8988T (cell line): ENCODE results near the gene OR4P4.

ENCODE experiments used
- DNase-seq: peaks from one replicate; pipeline ENCODE4 v3.0.0; 2011

The OR4P4 gene

DNA sequence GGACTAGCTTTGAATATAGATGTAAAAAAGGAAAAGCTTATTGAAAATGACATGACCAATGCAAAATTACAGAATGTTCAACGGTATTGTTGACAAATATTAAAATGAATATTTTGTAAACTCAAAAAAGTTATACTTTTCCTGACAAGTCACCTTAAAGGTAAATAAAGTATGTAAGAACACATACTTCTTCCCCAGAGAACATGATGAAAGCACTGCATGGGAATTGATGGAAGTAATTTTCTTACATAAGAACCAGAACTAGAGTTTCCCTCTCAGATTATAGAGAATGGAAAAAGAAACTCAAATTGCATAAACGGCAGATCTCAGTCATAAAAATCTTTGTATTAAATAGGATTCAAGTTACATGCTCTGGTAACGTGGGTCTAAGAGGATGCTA lies at the start of gene OR4P4:
TSS of gene OR4P4 (plus strand) at position 301 of the 400 bp plus-strand sequence.
- no peak for DNase-seq

DNA sequence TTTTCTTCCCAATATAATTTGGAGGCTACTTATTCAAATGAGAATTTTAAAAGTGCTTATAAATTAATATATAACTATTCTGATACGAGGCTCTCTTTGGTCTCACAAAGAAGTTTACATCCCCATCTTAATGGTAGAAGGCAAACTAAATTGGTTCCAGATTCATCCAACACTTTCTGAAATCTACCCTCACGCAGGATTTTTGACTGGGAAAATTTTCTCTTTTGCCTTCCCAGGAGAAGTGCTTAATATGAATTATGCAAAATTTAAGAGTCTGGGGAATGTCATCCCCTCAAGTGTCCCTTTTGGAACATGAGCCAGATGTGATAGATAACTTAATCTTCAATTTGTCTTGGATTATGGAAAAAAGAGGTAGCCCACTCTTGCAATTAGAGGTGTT lies 27.4 kb upstream of the OR4P4 start, which contains the start of gene OR4C11:
TSS of gene OR4C11 (minus strand) at position 101 of the 400 bp plus-strand sequence. CDS start 3,272 bp downstream, outside the sequence.
- DNase-seq, result no peak

DNA sequence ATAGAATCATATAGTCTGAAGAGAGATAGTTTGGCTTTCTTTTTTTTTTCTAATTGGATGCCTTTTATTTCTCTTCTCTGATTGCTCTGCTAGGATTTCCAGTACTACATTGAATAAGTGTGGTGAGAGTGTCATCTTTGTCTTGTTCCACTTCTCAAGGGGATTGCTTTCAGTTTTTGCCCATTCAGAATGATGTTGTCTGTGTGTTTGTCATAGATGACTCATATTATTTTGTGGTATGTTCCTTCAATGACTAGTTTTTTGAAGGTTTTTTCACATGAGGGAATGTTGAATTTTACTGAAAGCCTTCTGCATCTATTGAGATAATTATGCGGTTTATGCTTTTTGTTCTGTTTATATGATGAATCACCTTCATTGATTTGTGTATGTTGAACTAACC lies 10.4 kb upstream of the OR4P4 start:
- no peak for DNase-seq

DNA sequence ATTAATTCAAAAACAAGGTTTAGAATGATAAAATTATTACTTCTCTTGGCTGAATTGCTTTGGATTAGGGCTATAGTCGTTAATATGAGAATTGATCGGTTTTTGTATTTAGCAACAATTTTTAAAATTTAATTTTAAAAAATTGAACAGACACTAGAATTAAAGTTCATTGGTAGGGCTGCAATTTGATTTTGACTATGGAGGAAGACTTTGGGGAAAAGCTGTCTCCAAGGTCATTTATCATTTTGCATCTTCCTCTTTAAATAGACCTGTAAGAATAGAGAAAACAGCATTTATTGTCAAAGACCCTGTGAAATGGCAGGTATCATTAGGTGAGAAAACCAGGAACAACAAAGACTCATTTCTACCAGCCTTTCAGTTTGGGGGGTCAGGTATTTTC lies 13.1 kb downstream of the OR4P4 start, which contains the start of gene OR4S2:
TSS of gene OR4S2 (plus strand) at position 301 of the 400 bp plus-strand sequence. CDS start 2,577 bp downstream, outside the sequence.
- DNase-seq, result no peak

DNA sequence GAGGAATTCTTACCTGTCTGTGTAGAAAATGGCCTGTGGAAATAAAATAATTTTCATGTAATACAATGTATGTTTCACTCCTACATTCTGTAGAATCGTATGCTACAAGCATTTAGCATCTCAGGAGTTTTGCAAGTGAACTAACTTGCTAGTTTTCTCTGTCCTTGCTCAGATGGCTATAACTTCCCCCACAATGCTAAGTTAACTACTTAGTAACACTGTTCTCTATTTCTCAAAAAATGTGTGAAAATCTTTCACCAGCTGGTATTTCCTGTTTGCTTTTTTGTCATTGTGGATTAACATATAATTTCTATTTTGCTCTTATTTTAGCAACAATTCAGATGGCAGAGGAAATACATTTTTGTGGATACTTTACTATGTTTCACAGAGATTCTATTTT lies 17.6 kb downstream of the OR4P4 start:
- no peak for DNase-seq

DNA sequence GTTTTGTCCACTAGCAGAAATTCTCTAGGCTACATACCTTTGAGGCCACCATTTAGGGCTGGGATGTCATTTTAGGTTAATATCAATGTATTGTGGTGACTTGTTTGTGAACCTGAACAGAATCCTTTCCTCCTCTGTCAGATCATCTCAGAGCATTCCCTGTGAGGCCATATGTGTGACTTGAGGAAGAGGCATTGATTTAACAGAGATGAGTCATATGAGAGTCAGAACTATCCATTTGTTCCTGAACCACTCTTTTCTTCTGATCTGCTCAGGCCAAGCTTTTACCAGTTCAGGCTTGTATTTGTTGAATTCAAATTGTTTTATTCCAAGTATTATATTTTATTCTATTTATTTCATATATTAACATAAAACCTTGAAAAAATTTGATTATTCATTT lies 20.2 kb downstream of the OR4P4 start:
- DNase-seq, result no peak

DNA sequence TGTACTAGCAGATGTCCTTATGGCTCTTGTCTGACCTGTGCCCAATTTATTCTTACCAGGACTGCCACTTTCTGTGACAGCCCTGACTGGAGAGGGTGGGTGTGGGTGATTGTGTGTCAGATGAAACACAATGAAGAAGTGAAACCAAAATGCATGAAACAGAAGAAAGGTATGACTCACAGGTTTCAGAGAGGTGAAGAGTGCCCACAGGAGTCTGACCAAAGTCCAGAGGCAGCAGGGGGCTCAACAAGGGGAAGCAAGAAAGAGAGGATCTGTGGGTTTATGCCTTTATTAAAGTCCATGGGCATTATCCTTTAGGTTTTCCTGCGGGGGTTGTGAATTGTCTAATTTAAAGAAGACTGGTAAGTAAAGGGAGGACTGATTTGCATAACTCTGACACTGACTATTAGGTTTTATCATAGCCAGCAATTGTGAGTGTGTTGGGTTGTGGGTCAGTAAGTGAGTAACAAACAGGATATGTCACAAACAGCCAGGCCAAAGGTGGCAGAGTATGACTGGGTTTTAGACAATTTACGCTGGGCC lies 23.2 kb downstream of the OR4P4 start:
- no peak for DNase-seq

DNA sequence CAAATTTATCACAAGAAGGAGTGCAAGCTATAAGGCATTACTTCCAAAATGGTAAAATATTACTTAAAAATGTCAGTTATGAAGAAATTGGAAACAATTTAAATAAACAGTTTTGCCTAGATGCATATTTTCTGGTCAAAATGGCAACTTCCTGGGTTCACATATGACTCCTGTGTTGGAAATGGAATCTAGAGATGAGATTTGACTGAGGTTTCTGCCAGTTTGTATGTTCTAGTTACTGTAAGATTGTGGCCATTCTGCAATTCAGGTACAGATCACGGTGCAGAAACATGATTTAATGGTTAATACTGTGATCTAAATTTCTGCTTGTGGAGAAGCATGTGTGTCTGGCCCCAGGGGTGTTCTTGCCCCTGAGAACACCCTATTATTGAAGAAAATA lies 23.7 kb downstream of the OR4P4 start:
- no peak for DNase-seq

DNA sequence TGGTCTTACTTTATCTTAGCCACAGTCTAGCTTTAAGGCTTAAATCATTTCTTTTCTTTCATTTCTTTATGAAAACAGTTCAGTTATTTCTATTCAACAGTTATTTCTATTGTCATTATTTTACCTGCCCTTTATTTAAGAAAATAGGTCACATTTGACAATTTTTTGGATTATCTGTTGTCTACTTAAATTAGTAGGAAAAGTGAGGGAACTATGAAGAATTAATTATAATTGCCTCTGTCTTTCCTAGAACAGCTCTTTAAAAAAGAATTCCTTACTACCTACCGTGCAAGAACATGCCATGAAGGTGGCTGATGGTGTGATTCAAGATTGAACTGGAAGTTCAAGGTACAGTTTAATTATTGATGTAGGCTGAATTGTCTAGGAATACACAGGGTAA lies 27.0 kb downstream of the OR4P4 start, which contains the start of gene OR4C6:
TSS of gene OR4C6 (plus strand) at position 301 of the 400 bp plus-strand sequence. CDS start 2,966 bp downstream, outside the sequence.
- no peak for DNase-seq

DNA sequence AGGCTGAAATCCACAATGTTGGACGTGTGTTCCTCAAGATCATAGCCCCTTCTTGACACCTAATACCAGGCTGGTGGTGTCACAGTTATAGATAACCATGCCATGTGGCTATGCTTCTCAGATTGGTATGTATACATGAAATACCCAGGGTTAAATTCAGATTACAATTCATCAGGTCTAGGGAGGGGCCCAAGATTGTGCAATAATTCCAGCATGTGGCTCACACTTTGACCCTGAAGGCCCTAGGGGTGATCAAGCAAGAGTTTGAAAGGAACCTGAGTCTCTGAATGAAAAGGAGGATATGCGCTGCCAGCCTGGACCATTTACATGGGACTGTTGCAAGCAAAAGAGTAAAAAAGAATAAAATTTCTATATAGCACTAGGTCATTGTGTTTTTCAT lies 34.5 kb downstream of the OR4P4 start:
- DNase-seq, result no peak

DNA sequence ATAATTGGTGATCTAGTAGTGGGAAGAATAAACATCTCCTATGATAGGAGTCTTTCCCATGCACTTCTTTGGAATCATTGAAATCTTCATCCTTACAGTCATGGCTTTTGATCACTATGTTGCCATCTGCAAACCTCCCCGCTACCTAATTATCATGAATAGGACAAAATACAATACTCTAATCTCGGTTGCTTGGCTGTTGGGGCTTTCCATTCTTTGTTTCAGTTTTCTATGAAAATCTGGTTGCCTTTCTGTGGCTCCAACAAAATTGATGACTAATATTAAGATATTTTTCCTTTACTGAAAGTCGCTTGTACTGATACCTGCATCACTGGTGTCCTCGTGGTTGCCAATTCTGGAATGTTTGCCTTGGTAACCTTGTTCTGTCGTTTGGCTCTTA lies 38.9 kb downstream of the OR4P4 start:
- DNase-seq, result no peak
